Vagina (tissue), 2 donors: ENCODE results near the gene PPFIA2. TPM values are rescaled to one million over a fixed set of nuclear protein-coding genes. Genes with fewer than 3 reads are reported as not detected.
A peak's percentile ranks its signal among the peaks of the same experiment; 100 is the strongest.

Experiments used
- DNase-seq, 2 donors: peaks; one replicate each; pipeline ENCODE4 v3.0.0-alpha.2; 2017; ENCODE audit errors: extremely low spot score in 2 of 2
- H3K27ac ChIP-seq: fragments of 200-600 bp; sonication (generic); one replicate; pipeline ENCODE4 v1.5.1; 2019
- H3K27me3 ChIP-seq: fragments of 200-600 bp; sonication (generic); one replicate; pipeline ENCODE4 v1.5.1; 2019
- H3K36me3 ChIP-seq, 2 donors: fragments of 200-600 bp; sonication (generic); one replicate each; pipeline ENCODE4 v1.5.1; 2017 to 2019
- H3K4me1 ChIP-seq: fragments of 200-600 bp; sonication (generic); one replicate; pipeline ENCODE4 v1.5.1; 2019
- H3K4me3 ChIP-seq, 2 donors: fragments of 200-600 bp; sonication (generic); 1 replicate in 1 of 2; 2 replicates in 1 of 2; pipeline ENCODE4 v1.5.1; 2016 to 2019
- H3K9me3 ChIP-seq: fragments of 200-600 bp; sonication (generic); one replicate; pipeline ENCODE4 v1.5.1; 2019
- POLR2A ChIP-seq, 2 donors: fragments of 450-650 bp; IDR thresholded peaks; one replicate each; pipeline ENCODE4 v1.6.1; 2017; ENCODE audit warnings: antibody characterized with exemption in 2 of 2, mild to moderate bottlenecking in 2 of 2, moderate library complexity in 2 of 2
- POLR2AphosphoS5 ChIP-seq, 2 donors: sonication (generic); formaldehyde crosslinking; IDR thresholded peaks; one replicate each; pipeline ENCODE4 v1.9.0; 2017; ENCODE audit warnings: antibody characterized with exemption in 2 of 2, mild to moderate bottlenecking in 2 of 2, low read depth in 1 of 2; ENCODE audit not compliant: insufficient read depth in 1 of 2
- intact Hi-C: fragments of 100-400 bp; cut with DNase I; formaldehyde crosslinking; loops from one replicate; pipeline ENCODE4 v1.15.1; 2023
- total RNA-seq: library from RNA; depleted of rRNA; stranded (reverse); fragments of >200 nt; gene quantifications from one replicate; pipeline ENCODE4 v1.2.3, GENCODE V29; 2016
- TF ChIP-seq, protein P1 (sequence below), 3 experiments: fragments of 450-650 bp in 2 of 3; fragments of 200-600 bp in 1 of 3; sonication (generic) in 1 of 3; IDR thresholded peaks; one replicate each; pipeline ENCODE4 v1.5.1; 2017 to 2019; ENCODE audit warnings: antibody characterized with exemption in 3 of 3, mild to moderate bottlenecking in 2 of 3, moderate library complexity in 2 of 3

Gene PPFIA2
- total RNA-seq, 1 donor from 2014 or later: 5.2 TPM

- H3K27me3 ChIP-seq: no peaks in the 10 kb centered on the region
- no peak overlapping the region for H3K27ac ChIP-seq
- intact Hi-C loops: no loop called here
- no peaks in the 10 kb centered on the region for H3K36me3 ChIP-seq
- no peak for TF ChIP-seq POLR2AphosphoS5 (IDR thresholded peaks at IDR 0.05; ENCODE audit: insufficient read depth in 1 of 2, low read depth in 1 of 2)
- TF ChIP-seq POLR2A (IDR thresholded peaks at IDR 0.05): no peak
- TF ChIP-seq, protein P1, sequence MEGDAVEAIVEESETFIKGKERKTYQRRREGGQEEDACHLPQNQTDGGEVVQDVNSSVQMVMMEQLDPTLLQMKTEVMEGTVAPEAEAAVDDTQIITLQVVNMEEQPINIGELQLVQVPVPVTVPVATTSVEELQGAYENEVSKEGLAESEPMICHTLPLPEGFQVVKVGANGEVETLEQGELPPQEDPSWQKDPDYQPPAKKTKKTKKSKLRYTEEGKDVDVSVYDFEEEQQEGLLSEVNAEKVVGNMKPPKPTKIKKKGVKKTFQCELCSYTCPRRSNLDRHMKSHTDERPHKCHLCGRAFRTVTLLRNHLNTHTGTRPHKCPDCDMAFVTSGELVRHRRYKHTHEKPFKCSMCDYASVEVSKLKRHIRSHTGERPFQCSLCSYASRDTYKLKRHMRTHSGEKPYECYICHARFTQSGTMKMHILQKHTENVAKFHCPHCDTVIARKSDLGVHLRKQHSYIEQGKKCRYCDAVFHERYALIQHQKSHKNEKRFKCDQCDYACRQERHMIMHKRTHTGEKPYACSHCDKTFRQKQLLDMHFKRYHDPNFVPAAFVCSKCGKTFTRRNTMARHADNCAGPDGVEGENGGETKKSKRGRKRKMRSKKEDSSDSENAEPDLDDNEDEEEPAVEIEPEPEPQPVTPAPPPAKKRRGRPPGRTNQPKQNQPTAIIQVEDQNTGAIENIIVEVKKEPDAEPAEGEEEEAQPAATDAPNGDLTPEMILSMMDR (IDR thresholded peaks at IDR 0.05): peak in 2 of 3 experiments; percentile 38 to 49
- DNase-seq: no peak
- H3K4me1 ChIP-seq: no peaks in the 10 kb centered on the region
- H3K9me3 ChIP-seq: no peaks in the 10 kb centered on the region
- H3K4me3 ChIP-seq: no peak overlapping the region
Measured at GRCh38 chr12:81627336-81628189, 131.6 kb downstream of the PPFIA2 start.

GRCh38 chr12:81626406-81626805, 132.7 kb downstream of the PPFIA2 start:
- no peak for DNase-seq
- Histone ChIP-seq H3K27me3 (no peaks in the 10 kb centered on the region), H3K4me1 (no peaks in the 10 kb centered on the region), H3K9me3 (no peaks in the 10 kb centered on the region), H3K27ac (no peak overlapping the region), H3K4me3 (no peak overlapping the region), H3K36me3 (no peaks in the 10 kb centered on the region)
- intact Hi-C loops: no loop called here
- TF ChIP-seq, protein P1 (IDR thresholded peaks at IDR 0.05): no peak
- TF ChIP-seq POLR2AphosphoS5 (IDR thresholded peaks at IDR 0.05; ENCODE audit: insufficient read depth in 1 of 2, low read depth in 1 of 2) (no peak), POLR2A (IDR thresholded peaks at IDR 0.05) (no peak)

DNA sequence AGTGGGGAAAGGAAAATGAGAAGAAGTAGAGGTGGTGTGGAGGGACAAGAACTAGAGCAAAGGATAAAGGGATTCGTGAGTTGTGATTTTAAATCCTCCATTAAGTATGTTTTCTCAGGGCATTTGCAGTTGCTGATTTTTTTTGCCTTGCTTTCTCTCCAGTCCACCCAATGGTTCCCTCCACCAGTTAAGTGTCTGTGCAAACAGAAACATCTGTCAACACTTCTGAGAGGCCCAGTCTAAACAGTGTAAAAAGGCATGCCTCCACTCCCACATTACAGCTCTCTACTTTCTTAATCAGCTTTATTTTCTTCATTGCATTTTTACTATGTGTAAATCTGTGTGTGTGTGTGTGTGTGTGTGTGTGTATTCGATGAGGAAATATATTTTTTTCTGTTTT, 141.2 kb downstream of the PPFIA2 start:
- H3K4me1 ChIP-seq: no peaks in the 10 kb centered on the region
- H3K4me3 ChIP-seq: no peak overlapping the region
- H3K27ac ChIP-seq: no peak overlapping the region
- H3K27me3 ChIP-seq: no peaks in the 10 kb centered on the region
- TF ChIP-seq POLR2A (IDR thresholded peaks at IDR 0.05): no peak
- TF ChIP-seq, protein P1 (IDR thresholded peaks at IDR 0.05): no peak
- no peak for TF ChIP-seq POLR2AphosphoS5 (IDR thresholded peaks at IDR 0.05; ENCODE audit: insufficient read depth in 1 of 2, low read depth in 1 of 2)
- intact Hi-C loops: no loop called here
- H3K9me3 ChIP-seq: no peaks in the 10 kb centered on the region
- DNase-seq: no peak
- no peaks in the 10 kb centered on the region for H3K36me3 ChIP-seq

DNA sequence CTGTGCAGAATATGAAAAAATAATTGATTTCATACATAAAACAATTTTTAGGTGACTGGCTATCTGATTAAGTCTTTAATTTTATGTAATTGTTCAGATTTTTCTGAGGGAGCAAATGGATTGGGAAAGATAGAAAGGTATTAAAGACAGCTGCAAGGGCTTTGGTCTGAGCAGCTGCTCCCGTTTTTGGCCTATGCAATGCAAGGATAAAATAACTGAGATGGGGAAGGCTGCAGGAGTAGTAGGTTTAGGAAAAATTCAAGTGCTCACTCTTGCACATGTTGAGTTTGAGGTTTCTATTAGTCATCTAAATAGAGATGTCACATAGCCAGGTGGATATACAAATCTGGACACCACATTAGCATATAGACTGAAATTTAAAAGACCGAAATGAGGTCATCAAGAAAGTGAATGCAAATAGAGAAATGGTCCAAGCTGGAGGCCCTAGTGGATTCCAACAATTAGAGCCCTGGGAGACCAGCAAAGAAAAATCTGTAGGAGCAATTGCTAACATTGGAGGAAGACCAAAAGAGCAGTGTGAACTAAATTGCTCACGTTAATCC, 144.0 kb downstream of the PPFIA2 start:
- Histone ChIP-seq H3K4me3 (no peak overlapping the region), H3K27ac (no peak overlapping the region), H3K27me3 (no peaks in the 10 kb centered on the region), H3K4me1 (no peaks in the 10 kb centered on the region), H3K9me3 (no peaks in the 10 kb centered on the region), H3K36me3 (no peaks in the 10 kb centered on the region)
- intact Hi-C loops: no loop called here
- TF ChIP-seq POLR2A (IDR thresholded peaks at IDR 0.05) (no peak), POLR2AphosphoS5 (IDR thresholded peaks at IDR 0.05; ENCODE audit: insufficient read depth in 1 of 2, low read depth in 1 of 2) (no peak)
- TF ChIP-seq, protein P1 (IDR thresholded peaks at IDR 0.05): no peak
- no peak for DNase-seq
